HG02938 (cell line): ENCODE data around the gene RAET1L.
"Not testable (repeated sequence)": the region's sequence is repeated elsewhere in the genome, so short reads cannot be mapped to it uniquely, and the experiment has no call there.

ENCODE experiments used
- ATAC-seq: cut with Tn5 transposase; IDR thresholded peaks from one replicate; pipeline ENCODE4 v1.9.1; 2021; ENCODE audit warnings: mild to moderate bottlenecking, moderate library complexity; ENCODE audit not compliant: unreplicated experiment

The RAET1L gene

GRCh38 chr6:149995235-149995750 lies 30.0 kb downstream of the RAET1L start:
- no peak for ATAC-seq

GRCh38 chr6:149991838-149992237 lies 33.5 kb downstream of the RAET1L start:
- no peak for ATAC-seq

- ATAC-seq, result not testable (repeated sequence)
Measured at GRCh38 chr6:149991472-149991795, 33.9 kb downstream of the RAET1L start.

GRCh38 chr6:149990661-149991471 lies 34.5 kb downstream of the RAET1L start:
- ATAC-seq, result no peak

GRCh38 chr6:149990212-149990660 lies 35.1 kb downstream of the RAET1L start:
- no peak for ATAC-seq

- ATAC-seq, result no peak
Measured at GRCh38 chr6:149988550-149989346, 36.6 kb downstream of the RAET1L start.

GRCh38 chr6:149987602-149988107 lies 37.7 kb downstream of the RAET1L start:
- ATAC-seq, result no peak

- no peak for ATAC-seq
Measured at GRCh38 chr6:149985481-149985937, 39.8 kb downstream of the RAET1L start.

GRCh38 chr6:149984773-149985172 lies 40.6 kb downstream of the RAET1L start:
- ATAC-seq, result no peak

- no peak for ATAC-seq
Measured at GRCh38 chr6:149983145-149983544, 42.2 kb downstream of the RAET1L start.

GRCh38 chr6:149979293-149979692 lies 46.0 kb downstream of the RAET1L start:
- no peak for ATAC-seq

GRCh38 chr6:149978610-149979009 lies 46.7 kb downstream of the RAET1L start:
- ATAC-seq, result no peak

GRCh38 chr6:149977221-149977620 lies 48.1 kb downstream of the RAET1L start:
- ATAC-seq, result no peak

- ATAC-seq, result no peak
Measured at GRCh38 chr6:149975400-149975799, 49.9 kb downstream of the RAET1L start.

- no peak for ATAC-seq
Measured at GRCh38 chr6:149974825-149975224, 50.5 kb downstream of the RAET1L start.

GRCh38 chr6:149974394-149974793 lies 50.9 kb downstream of the RAET1L start:
- not testable (repeated sequence) for ATAC-seq

- no peak for ATAC-seq
Measured at GRCh38 chr6:149969635-149970034, 55.7 kb downstream of the RAET1L start.

GRCh38 chr6:149968909-149969308 lies 56.4 kb downstream of the RAET1L start:
- not testable (repeated sequence) for ATAC-seq
